ENCODE measurements around the gene CCDC195.

Gene CCDC195, protein sequence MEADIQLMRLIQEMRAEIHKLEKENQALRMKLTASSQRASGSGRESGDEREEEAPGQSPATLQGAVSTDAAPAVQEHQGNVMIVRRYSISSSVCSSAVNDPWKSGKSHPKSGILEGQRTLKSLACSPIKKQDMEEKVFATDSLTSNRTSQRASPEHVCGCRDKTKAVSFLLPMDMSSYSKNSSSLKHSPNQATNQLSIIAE

DNA sequence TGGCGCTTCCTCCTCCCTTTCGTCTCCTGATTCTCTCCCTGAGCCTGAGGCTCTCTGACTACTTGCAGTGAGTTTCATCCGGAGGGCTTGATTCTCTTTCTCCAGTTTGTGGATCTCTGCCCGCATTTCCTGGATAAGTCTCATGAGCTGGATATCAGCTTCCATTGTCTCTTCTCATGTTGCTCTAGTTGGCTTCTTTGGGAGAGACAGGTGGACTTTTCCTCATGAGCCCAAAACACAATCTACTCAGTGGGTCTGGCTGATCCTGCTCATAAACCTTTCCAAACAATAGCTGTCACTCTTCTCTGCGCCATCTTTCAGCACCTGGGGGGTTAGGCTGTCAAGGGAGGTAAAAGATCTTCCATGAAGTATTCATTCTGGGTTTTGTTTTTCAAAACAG, at the start of gene CCDC195:
Gene CCDC195, minus strand, starts transcription at position 165 of the 400 bp plus-strand sequence. Its CDS starts 0 bp downstream, at position 165.
- no peak for DNase-seq (ENCODE audit: low spot score)

DNA sequence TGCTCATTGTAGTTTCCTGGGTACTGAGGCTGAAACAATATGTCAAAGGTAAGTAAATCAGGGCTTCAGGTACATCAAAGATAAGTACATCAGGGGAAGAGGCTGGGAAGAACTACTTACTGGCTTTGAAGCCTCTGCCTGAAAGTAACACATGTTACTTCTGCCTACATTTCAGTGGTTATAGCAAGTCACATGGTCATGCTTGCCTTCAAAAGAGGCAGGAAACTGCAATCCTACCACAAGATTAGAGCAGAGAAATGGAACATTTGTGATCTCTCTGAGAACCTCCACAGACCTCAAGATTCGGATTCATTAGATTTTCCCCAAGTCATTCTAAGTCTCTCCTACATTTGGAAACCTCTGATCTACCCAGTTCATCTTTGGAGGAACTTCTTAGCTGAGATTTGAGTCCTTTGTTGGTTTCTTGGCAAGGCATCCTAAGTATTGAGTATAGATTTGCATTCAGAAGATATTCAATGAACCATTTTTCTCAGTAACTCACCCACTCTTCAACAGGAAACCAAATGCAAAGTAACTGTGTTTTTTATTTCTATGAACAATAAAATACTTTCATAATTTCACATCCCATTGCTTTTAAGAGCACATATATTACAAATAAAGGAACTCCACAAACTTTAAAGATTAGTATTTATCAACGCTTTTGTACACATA, 48.5 kb upstream of the CCDC195 start:
- DNase-seq (ENCODE audit: low spot score), result no peak

DNA sequence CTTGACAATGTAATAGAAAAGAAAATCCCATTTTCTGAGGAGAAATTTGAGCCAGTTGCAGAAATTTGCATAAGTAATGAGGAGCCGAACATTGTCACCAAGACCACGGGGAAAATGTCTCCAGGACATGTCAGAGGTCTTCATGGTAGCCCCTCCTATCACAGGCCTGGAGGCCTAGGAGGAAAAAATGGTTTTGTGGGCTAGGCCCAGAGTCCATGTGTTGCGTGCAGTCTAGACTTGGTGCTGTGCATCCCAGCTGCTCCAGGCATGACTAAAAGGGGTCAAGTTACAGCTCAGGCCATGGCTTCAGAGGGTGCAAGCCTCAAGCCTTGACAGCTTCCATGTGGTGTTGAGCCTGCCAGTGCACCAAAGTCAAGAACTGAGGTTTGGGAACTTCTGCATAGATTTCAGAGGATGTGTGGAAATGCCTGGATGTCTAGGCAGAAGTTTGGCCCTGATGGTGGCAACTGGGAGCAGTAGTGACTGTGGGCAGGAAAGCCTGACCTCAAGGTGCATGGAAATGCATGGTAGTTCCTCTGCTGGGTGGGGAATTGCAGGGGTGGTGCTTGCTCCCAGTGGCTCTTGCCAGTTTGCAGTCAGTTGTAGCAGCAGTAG, 41.9 kb upstream of the CCDC195 start:
- DNase-seq (ENCODE audit: low spot score), result no peak

DNA sequence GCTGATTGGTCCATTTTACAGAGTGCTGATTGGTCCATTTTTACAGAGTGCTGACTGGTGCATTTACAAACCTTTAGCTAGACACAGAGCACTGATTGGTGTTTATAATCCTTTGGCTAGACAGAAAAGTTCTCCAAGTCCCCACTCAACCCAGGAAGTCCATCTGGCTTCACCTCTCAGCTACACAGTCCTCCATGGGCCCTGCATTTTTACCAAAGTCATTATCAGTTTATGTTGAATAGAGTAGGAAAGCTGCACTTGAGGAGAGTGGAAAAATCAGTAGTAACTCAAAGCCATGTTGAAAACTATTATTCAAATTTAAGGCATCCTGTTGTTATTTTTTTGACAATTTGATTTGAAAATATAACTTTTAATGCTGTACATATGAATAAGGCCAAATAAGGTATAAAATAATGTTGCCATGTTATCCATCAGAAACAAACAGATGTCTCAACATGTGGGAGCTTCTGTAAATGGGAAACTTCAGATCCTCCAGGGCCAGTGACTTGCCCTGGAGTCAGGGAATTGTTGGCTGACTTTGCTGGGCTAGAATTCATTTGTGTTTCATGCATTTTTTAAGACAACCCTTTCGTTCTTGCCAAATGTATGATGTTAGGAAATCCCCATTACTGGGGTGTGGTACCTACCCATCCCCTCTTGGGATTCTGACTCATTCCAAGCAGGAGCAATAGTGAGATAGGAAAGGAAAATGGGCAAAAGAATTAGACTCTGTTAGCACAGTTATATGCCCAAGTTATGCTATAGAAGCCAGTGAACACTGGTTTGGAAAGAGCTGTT, 37.8 kb upstream of the CCDC195 start:
- no peak for DNase-seq (ENCODE audit: low spot score)

DNA sequence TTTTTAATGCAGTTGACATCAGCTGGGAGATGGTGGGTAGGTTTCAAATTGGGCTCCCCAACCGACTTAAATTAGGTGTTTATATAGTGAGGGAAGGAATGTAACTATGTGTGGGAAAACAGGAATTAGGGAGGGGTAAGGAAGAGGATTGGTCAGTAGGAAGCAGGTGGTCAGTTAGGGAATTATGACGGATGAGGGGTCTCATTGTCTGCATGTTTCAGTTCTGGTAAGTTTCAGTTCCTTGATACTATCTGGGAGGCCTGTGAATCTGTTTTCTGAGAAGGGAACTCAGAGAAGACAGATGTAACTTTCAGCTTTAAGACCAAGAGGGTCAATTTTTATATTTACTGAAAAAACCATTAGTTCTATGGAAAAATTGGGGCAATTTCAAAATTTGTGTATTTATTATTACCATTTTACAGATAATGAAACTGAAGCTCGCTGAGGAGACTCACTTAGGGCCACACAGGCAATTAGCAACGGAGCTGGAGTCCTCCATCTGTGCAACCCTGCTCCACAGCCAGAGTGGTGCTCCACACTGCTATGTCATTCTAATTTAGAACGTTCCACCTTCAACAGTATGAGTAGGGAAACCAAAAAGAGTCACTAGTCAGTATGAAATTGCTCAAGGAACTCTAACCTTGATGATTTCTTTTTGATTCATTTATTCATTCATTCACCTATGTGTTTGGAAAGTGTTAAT, 36.0 kb upstream of the CCDC195 start:
- DNase-seq (ENCODE audit: low spot score), result no peak

DNA sequence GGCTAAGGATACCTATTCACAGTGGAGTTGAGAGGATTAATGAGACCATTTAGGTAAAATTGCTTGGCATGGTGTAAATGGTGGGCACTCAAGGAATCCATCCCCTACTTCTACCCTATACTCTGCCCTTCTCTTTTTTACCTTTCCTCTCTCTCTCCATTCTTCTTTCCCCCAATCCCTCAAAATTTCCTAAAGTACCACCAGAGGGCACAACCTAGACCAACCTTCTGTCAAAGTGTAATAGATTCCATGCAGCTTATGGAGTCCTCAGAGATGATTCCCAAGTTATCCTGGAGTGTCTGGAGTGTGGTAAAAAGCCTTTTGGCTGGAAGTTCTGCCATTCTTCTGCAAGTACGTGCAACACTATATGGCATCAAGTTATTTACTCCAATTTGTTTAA, 33.0 kb upstream of the CCDC195 start:
- DNase-seq (ENCODE audit: low spot score), result no peak

DNA sequence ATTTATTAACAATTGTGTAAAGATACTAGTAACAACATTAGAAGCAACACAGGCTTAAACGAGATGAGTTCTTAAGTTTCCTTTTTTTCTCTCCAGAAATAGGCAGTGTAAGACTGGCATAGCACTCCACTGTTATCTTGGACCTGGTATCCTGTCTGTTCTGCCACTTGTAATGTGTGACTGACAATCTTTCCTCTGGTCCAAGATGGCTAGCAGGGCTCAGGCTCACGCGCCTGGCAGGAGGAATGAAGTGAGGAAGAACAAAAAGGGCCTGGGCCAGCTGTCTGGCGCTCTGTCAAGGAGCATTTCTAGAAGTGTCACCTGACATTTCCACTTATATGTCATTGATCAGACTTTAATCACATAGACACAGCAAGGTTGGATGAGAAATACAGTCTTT, 31.6 kb upstream of the CCDC195 start:
- no peak for DNase-seq (ENCODE audit: low spot score)

DNA sequence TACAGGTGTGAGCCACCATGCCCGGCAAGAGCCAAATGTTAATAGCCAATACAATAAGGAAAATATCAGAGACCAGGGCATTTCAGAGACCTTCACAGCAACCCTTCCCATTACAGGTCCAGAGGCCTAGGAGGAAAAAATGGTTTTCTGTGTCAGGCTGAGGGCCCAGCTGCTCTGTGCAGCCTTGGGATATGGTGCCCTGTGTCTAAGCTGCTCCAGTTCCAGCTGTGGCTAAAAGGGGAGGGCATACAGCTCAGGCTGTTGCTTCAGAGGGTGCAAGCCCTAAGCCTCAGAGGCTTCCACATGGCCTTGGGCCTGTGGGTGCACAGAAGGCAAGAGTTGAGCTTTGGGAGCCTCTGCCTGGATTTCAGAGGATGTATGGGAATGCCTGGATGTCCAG, 20.1 kb upstream of the CCDC195 start:
- no peak for DNase-seq (ENCODE audit: low spot score)

DNA sequence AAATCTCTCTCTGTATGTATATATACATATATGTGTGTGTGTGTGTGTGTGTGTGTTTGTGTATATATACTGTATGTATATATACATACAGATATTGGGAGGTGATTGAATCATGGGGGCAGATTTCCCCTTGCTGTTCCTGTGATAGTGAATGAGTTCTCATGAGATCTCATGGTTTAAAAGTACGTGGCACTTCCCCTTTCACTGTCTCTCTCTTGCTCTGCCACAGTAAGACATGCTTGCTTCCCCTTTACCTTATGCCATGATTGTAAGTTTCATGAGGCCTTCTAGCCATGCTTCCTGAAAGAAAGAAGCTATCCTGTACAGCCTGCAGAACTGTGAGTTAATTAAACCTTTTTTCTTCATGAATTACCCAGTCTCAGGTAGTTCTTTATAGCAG, 18.8 kb upstream of the CCDC195 start:
- DNase-seq (ENCODE audit: low spot score), result no peak

DNA sequence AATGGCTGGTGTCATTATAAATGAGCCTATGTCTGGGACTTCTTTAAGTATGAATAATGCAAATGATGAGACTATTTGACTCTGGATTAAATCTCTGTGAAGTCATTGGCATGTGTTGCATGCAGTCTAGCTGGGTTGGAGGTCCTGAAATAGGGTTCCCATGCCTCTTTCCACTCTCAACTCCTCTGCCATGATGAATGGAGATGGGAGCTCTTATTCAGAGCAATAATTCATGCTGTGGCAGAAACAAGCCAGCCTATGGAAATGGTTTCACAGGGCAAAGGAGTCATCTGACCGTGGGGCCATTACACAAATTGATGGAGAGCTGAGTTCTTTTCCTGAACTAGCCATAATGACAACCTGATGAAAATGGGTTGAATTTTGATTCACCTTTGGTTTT, 15.5 kb upstream of the CCDC195 start:
- DNase-seq (ENCODE audit: low spot score), result no peak

DNA sequence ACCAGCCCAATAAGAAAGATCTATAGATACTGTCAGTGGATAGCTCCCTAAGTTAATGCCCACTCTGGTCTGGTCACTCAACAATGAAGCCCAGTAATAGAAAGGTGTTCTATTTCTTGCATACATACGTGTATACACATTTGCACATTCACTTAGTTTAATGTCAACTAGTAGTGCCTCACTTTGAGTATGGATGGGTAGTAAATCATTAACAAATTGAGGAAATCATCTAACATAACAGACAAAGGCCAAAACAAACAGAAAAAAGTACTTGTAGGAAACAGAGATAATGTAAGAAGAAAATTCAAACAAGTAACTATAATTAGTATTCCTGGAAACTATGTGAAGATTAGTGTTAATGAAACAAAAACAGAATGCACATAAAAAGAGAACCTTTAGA, 13.3 kb upstream of the CCDC195 start:
- no peak for DNase-seq (ENCODE audit: low spot score)

DNA sequence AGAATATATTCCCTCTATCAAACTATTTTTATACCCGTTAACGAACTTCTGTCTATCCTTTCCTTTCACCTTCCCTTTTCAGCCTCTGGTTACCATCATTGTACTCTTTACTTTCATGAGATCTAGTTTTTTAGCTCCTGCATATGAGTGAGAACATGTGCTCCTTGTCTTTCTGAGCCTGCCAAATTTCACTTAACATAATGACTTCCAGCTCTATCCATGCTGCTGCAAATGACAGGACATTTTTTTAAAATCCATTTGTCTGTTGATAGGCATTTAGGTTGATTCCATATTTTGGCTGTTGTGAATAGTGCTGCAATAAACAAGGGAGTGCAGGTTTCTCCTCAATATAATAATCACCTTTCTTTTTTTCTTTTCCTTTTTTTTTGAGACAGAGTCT, 8.2 kb upstream of the CCDC195 start:
- no peak for DNase-seq (ENCODE audit: low spot score)

DNA sequence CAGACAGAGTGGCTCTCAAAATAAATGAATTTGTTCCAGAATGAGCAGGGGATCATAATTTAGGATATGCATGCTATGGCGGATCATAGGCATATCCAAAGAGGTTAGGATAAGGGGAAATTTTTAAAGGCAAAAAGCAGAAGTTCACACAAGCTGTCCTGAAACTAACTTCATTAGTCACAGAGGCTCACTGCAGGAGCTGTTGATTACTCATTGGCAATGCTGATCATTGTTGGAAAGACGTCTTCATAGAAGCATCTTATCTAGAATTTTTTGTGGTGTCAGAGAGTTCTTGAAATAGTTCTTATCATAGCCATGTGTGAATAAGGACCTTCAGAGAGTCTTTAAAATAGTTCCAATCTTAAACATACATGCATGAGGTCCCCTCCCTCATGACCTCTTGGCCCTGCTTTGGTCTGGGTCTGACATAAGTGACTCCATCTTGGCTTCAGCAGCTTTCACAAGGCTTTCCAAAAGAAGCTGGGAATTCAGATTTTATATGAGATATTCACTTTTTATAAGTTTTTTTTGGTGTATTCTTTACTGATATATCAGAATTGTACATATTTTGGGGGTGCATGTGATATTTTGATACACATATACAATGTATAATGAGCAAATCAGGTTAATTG, 7.5 kb upstream of the CCDC195 start:
- no peak for DNase-seq (ENCODE audit: low spot score)

DNA sequence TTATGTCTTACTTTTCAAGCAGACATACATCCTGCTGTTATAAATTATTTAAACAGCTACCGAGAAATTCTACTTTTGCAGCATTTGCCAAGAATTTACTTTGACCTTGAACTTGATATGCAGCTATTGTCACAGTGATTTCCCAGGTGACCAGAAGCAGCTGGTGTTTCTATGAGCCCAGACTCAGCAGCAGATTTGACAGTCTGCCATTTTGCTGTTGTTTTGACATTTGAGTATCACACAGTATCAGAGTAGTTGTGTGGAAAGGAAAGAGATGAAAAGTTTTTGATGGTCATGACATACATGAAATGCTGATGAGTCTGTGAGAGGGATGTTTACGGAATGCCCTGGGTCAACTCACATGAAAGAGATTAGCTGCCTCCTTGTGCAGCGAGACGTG, 6.6 kb upstream of the CCDC195 start:
- no peak for DNase-seq (ENCODE audit: low spot score)

DNA sequence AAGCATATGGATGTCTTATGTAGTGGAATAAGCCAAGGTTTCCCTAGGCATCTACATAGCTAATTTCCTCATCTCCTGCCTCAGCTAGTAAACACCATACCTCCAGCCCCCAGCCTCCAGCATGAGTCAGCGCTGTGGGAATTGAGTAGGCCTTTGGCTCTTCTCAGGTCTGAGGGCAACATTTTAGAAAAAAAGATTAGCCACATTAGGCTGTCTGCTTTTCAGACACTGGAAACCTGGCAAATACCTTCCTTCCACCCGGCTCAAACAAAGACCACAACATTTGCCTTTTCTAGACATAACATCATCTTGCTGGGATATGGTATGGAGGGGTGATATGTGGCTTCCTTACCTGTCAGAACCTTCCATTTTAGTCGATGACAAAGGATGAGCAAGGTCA, 6.1 kb upstream of the CCDC195 start:
- no peak for DNase-seq (ENCODE audit: low spot score)

DNA sequence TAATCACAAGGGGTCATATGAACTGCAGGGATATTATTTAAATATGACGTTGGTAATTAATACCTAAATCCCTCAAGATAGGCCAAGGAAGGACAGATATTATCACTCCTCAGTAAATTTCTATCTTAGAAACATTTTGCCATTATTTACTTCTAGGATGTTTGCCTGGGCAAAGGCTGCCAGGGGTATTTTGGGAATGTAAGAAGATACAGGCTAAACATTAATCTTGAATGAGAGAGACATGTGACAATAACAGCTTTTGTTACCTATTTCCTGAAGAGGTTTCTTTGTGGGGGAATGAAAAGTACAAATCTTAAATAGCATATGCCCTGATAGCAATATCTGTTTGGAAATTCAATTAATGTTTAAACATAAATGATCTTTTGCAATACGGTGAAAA, 756 bp upstream of the CCDC195 start:
- DNase-seq (ENCODE audit: low spot score), result no peak

DNA sequence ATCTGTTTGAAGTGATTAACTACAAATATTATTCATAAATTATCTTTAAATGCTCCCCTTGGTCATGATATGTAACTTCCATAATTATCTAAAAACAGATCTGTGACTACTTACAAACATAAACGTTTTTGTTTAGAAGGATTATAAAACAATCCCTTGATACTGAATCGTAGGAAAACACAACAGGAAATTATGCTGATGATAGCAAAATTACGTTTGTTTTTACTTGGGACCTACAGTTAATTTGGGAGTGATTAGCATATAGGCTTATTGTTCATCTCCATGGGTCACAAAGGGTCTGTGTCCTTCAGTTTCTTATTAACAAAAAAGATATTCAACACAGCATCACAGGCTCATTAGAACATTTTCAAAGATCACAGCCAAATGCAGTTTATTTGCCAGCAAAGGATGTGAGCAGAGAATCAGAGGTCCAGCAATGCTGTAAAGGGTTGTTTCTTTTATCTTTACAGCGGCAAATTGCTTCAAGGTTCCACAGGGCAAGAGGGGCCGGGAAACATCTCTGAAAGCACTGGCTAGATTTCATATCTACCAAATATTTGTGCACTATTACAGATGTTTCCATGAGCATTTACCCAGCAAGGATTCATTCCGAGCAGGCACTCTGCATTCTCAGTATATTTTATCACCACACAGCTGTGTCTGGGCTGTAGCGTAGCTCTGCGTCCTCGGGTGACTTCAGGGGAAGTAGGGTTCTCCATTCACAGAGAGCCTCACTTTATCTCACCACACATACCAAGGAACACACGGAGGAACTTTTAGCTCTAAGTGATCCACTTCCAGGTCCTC, 4.1 kb downstream of the CCDC195 start:
- DNase-seq (ENCODE audit: low spot score), result peak; percentile 45

DNA sequence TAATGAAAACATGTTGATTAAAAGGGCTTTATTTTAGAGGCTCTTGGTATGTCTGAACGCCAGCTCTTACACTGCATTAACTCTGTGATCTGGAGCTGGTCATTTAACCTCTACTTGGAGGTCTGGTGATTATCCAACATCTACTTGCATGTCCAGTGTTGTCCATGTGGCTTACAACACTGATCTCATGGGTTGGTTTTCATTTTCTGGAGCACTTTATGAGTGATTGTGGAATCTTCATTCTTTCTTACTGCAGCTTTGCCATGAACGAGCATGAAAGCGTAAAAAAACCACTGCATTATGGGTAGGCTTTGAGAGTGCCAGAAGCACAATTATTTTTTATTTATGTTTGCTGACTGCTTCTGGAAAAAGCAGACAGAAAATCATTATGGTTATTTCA, 4.8 kb downstream of the CCDC195 start:
- DNase-seq (ENCODE audit: low spot score), result no peak

DNA sequence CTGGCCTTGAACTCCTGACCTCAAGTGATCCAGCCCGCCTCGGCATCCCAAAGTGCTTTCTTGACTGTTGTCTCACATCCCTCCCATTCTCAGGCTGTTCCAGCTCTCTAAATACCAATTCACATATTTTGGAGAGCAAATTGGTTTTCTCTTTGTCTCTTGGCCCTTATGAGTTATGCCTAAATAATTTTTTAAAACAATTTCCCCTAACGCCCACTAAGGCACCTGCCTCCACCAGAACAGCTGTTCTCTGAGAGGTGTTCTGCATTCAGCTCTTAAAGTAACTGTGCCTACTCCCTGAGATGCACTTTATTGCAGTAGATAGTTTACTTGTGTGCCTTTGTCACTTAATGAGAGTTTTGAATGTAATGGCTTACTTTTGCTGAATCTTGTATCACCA, 6.9 kb downstream of the CCDC195 start:
- DNase-seq (ENCODE audit: low spot score), result no peak

DNA sequence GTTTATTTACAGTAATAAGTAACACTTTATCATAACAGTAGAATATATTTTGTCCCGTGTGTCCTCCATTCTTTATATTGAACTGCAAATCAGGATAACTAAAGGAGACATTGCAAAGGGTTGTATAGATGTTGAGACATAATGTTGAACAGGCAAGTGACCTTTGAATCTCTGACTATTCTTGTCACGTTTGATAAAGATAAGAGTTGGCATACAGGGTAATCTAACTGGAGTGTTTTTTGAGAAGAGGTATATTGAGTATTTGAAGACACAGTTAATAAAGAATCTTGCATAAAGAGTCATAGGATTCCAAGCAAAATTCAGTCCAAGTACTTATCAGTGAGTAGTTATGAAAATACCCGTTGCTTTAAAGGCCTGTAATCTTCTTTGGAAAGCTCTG, 21.7 kb downstream of the CCDC195 start:
- no peak for DNase-seq (ENCODE audit: low spot score)

DNA sequence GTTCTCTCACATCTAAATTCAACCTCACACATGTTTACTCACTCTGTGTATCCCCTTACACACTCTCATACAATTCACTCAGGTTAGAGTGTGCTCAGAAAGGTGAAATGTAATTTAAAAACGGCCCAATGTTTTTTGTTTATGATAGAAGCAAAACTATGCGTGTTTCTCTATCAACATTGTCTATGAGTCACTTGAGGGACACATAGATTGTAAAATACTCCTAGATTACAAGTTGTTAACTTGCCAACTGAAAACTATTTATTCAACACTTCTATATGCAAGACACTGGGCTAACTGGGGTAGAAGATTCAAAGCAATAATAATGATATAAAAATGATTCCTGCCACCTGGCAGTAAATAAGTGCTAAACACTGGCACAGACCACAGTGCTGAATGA, 24.6 kb downstream of the CCDC195 start:
- no peak for DNase-seq (ENCODE audit: low spot score)
